ENCODE results near the gene SIX5.
A peak's percentile ranks its signal among the peaks of the same experiment; 100 is the strongest.

SIX5 gene

DNA sequence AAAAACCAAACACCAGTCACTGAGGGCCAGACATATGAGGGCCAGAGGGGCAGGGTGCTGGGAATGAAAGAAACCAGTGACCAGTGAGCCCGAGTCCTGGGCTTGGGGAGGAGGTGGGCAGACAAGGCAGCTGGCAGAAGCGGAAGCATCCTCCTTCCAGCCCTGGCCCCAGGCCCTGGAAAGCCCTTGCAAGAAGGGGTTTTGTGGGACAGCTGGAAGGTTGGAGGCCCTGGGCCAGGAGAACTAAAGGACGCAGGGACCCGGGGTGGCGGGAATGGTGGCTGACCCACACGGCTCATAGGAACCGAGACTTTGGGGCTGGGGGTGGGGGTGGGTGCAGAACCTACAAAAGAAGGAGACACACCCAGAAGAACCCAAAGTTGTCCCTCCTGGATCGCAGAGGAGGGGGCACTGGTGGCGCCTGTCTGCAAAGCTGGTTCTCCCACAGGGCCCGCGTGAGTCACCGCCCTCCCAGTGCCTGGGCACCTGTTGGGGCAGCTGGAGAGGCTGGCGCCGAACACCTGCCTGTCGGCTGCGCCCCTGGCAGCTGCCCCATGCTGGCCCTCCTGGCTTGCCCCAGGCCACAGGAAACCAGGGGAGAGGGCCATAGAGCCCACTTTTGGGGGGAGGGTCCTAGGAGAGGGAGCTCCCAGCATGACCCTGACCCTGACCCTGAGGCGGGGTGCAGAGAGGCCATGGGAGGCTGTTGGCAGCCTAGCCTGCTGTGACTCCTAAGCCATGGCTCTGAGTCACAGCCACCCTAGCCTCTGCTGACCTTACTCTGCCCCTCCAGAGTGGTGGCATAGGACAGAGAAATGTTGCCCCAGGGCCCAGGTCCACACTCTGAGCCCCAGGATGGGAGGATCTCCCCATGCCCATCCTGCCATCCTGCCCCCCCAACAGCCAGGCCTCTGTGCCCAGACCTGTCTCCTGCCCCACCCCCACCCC lies 12.4 kb upstream of the SIX5 start:
- DNase-seq (ENCODE audit: low read depth), result no peak
- in situ Hi-C loops (cut with HindIII; ENCODE audit: low sequenced_read_pairs), result no loop called here
- peak overlapping the region; percentile 24 for H3K4me3 ChIP-seq (ENCODE audit: low read depth, low read length)
- TF ChIP-seq, protein P1, sequence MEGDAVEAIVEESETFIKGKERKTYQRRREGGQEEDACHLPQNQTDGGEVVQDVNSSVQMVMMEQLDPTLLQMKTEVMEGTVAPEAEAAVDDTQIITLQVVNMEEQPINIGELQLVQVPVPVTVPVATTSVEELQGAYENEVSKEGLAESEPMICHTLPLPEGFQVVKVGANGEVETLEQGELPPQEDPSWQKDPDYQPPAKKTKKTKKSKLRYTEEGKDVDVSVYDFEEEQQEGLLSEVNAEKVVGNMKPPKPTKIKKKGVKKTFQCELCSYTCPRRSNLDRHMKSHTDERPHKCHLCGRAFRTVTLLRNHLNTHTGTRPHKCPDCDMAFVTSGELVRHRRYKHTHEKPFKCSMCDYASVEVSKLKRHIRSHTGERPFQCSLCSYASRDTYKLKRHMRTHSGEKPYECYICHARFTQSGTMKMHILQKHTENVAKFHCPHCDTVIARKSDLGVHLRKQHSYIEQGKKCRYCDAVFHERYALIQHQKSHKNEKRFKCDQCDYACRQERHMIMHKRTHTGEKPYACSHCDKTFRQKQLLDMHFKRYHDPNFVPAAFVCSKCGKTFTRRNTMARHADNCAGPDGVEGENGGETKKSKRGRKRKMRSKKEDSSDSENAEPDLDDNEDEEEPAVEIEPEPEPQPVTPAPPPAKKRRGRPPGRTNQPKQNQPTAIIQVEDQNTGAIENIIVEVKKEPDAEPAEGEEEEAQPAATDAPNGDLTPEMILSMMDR (IDR thresholded peaks at IDR 0.05; ENCODE audit: low read depth, low read length, missing control alignments), result no peak

DNA sequence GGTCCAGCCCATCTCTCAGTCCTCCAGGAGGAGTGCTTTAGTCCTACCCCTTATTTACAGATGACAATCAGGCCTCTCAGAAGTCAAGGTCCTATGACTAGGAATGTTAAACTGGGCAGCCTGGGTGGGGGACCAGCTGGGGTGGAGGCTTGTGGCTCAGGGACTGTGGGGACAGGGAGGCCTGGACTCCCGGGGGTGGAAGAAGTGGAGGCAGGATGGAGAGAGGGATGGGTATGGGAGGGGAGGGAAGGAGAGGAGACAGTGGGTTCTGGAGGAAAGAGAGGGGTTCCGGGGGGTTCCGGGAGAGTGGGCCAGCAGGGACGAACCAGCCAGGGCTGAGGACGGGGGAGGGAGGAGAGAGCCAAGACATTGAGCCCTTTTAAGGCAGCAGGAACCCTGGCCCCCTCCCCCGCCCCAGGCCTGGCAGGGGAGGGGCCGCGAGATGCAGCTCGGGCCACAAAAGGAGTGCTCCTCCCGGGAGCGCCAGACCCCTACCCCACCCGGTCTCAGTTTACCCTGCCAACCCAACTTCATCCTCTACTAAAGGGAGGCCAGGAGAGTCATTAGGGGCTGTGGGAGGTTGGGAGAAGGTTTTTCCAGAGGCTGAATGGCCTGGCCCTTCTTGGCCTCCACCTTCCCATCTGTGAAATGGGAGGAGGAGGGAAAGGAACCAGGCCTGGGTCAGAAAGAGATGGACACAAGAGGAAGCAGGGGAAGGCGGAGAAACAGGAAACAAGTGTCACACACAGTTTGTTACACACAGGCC lies 11.6 kb upstream of the SIX5 start:
- no peak overlapping the region for H3K4me3 ChIP-seq (ENCODE audit: low read depth, low read length)
- in situ Hi-C loops (cut with HindIII; ENCODE audit: low sequenced_read_pairs), result no loop called here

DNA sequence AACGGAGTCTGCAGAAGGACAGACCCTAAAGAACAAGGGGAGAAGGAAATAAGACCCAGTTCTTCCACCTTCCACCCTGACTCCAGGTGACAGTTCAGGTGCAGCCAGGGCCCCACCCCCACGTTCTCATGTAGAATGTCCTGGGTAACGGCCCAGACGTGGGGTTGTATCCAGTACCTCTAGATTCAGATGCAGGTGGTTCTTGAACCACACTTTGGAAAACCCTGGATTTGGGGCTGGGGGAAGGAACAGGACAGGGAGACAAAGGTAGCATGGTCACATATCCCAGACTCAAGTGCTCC lies 11.0 kb upstream of the SIX5 start:
- TF ChIP-seq, protein P1 (IDR thresholded peaks at IDR 0.05; ENCODE audit: low read depth, low read length, missing control alignments), result no peak
- H3K4me3 ChIP-seq (ENCODE audit: low read depth, low read length), result no peak overlapping the region
- no peak for DNase-seq (ENCODE audit: low read depth)
- in situ Hi-C loops (cut with HindIII; ENCODE audit: low sequenced_read_pairs), result no loop called here

More for the DNA sequence above, 11.6 kb upstream of the SIX5 start:
- no peak for DNase-seq (ENCODE audit: low read depth)
- TF ChIP-seq, protein P1 (IDR thresholded peaks at IDR 0.05; ENCODE audit: low read depth, low read length, missing control alignments), result no peak

DNA sequence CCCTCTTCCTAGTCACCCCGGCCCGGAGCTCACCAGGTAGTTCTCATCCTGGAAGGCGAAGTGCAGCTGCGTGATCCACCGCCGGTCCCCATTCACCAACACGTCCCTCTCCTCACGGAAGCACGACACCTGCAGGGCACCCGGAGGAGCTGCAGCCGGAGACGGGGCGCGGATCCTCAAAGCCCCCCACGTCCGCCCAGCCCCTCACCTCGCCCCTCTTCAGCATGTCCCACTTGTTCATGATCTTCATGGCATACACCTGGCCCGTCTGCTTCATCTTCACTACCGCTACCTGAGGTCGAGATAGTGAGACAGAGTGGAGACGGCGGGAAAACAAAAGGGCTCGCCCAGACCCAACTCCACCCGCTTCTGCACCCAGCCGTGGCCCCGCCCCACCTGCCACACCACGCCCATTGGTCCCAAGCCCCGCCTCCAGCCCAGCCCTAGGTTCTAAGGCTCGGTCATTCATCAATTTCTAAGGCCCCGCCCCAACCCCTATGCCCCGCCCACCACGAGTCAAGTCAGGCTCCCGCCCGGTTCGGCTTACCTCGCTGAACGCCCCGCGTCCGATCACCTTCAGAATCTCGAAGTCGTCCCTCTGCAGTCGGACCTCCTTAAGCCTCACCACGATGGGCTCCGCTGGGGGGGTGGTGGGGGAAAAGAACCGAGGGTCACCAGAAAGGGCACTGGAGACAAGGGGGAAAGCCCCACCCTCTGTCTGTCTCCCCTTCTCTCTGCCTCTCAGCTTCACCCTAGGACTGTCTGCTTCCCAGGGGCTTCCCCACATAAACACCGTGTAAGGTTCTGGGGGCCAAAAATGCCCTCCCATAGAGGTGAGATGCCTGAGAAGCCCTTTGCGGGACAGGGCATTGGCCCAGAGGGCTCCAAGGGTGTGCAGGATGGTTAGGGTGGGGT lies 10.4 kb upstream of the SIX5 start:
- H3K4me3 ChIP-seq (ENCODE audit: low read depth, low read length), result no peak overlapping the region
- no peak for DNase-seq (ENCODE audit: low read depth)
- in situ Hi-C loops (cut with HindIII; ENCODE audit: low sequenced_read_pairs), result no loop called here
- TF ChIP-seq, protein P1 (IDR thresholded peaks at IDR 0.05; ENCODE audit: low read depth, low read length, missing control alignments), result peak; percentile 48

DNA sequence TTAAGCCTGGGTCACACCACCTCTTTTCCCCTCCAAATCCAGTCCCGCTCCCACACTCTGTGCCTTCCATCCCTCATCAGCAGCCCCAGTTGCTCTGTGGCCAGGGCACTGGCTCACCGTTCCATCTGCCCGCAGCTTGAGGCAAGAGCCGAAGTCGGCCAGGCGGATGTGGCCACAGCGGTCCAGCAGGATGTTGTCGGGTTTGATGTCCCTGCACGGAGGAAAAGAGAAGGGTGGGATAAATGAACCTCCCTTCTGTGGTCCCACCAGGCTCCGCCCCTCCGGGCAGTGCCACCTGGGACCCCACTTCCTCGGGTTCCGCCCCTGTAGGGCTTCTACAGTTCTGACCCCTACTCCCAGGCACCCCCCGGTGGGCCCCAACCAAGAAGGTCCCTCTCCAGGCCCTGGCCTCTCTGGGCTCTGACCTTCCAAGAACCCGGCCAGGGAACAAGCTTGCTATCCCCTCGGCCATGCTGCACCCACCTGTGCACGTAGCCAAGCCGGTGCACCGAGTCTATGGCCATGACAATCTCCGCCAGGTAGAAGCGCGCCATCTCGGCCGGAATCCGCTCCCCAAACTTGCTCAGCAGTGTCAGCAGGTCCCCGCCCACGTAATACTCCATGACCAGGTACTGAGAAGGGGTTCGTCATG lies 9.1 kb upstream of the SIX5 start:
- DNase-seq (ENCODE audit: low read depth), result no peak
- in situ Hi-C loops (cut with HindIII; ENCODE audit: low sequenced_read_pairs), result no loop called here
- no peak overlapping the region for H3K4me3 ChIP-seq (ENCODE audit: low read depth, low read length)
- TF ChIP-seq, protein P1 (IDR thresholded peaks at IDR 0.05; ENCODE audit: low read depth, low read length, missing control alignments), result no peak

Measured in astrocyte of the cerebellum (primary cell).